Esophagus muscularis mucosa (tissue), 4 donors: ENCODE results near the gene MTM1. TPM values are rescaled to one million over a fixed set of nuclear protein-coding genes. Genes with fewer than 3 reads are reported as not detected.

ENCODE experiments used
- DNase-seq: peaks from one replicate; pipeline ENCODE4 v3.0.0-alpha.2; 2017; ENCODE audit errors: extremely low spot score
- H3K27ac ChIP-seq, 4 donors: fragments of 200-600 bp; sonication (generic); replicated peaks in 1 of 4; 1 replicate in 3 of 4; 2 replicates in 1 of 4; pipeline ENCODE4 v1.5.1; 2016 to 2019; ENCODE audit warnings: mild to moderate bottlenecking in 1 of 4
- H3K27me3 ChIP-seq, 4 donors: fragments of 200-600 bp; sonication (generic); one replicate each; pipeline versions ENCODE4 v1.5.1 to v1.6.0; 2016 to 2019
- H3K36me3 ChIP-seq, 4 donors: fragments of 200-600 bp; sonication (generic); one replicate each; pipeline ENCODE4 v1.5.1; 2016 to 2019
- H3K4me1 ChIP-seq, 4 donors: fragments of 200-600 bp; sonication (generic); one replicate each; pipeline ENCODE4 v1.5.1; 2016 to 2019
- H3K4me3 ChIP-seq, 4 donors: fragments of 200-600 bp; sonication (generic); 1 replicate in 2 of 4; 2 replicates in 2 of 4; pipeline ENCODE4 v1.5.1; 2016 to 2019; ENCODE audit warnings: mild to moderate bottlenecking in 4 of 4, moderate library complexity in 1 of 4
- H3K9me3 ChIP-seq, 4 donors: fragments of 200-600 bp; sonication (generic); 1 replicate in 3 of 4; 2 replicates in 1 of 4; pipeline ENCODE4 v1.5.1; 2016 to 2019
- EP300 ChIP-seq: sonication (generic); formaldehyde crosslinking; IDR thresholded peaks from one replicate; pipeline ENCODE4 v1.6.1; 2017; ENCODE audit warnings: antibody characterized with exemption
- POLR2A ChIP-seq: fragments of 450-650 bp; IDR thresholded peaks from one replicate; pipeline ENCODE4 v1.6.1; 2017; ENCODE audit warnings: antibody characterized with exemption, moderate library complexity, mild to moderate bottlenecking, low read depth
- POLR2AphosphoS5 ChIP-seq, 2 donors: sonication (generic); formaldehyde crosslinking; IDR thresholded peaks; one replicate each; pipeline ENCODE4 v1.6.1; 2017; ENCODE audit warnings: antibody characterized with exemption in 2 of 2
- WGBS: methylation state at CpG from one replicate; pipeline ENCODE4 v1.1.5; 2018; 5-methylcytosine and 5-hydroxymethylcytosine counted together
- intact Hi-C: fragments of 100-400 bp; cut with DNase I; formaldehyde crosslinking; loops from one replicate; pipeline ENCODE4 v1.15.1; 2023
- total RNA-seq, 4 donors: library from RNA; depleted of rRNA; stranded (reverse); fragments of >200 nt; gene quantifications; one replicate each; pipeline versions ENCODE4 v1.1.0 to v1.2.1, GENCODE V29; 2016
- TF ChIP-seq, protein P1 (sequence below), 3 experiments: fragments of 200-600 bp in 2 of 3; fragments of 450-650 bp in 1 of 3; sonication (generic) in 2 of 3; IDR thresholded peaks; one replicate each; pipeline ENCODE4 v1.5.1; 2017 to 2019; ENCODE audit warnings: antibody characterized with exemption in 3 of 3, mild to moderate bottlenecking in 2 of 3, moderate library complexity in 1 of 3

The MTM1 gene
- total RNA-seq, 4 donors from 2014 or later = 7.9 to 15.5 (median 11.4) TPM

DNA sequence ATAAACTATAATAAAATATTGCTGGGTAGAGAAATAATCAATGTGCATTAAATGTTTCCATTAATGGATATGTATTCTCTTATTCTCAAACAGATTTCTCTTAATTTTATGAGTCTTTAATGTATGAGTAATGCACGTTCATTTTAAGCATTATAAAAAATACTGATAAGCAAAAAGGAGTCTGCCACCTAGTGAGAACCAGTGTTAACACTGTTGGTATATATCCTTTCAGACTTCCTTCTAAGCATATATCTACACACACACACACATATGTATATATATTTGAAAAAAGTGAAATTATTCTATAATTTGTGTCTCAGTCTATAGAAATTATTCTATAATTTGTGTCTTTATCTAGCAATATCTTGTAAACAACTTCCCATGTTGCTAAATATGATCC is 74.8 kb downstream of the MTM1 start:
- H3K4me1 ChIP-seq = peaks cover 0 to under 1% (median 0%) of the 10 kb centered on the region in 4 donors
- H3K27ac ChIP-seq = no peak overlapping the region
- intact Hi-C loops = no loop called here
- no peak overlapping the region for H3K4me3 ChIP-seq
- 24% methylated on average over 1 of the region's 1 CpG for WGBS
- peaks cover 7 to 30% (median 15%) of the 10 kb centered on the region in 4 donors for H3K36me3 ChIP-seq
- TF ChIP-seq POLR2AphosphoS5 (IDR thresholded peaks at IDR 0.05) (no peak), EP300 (no peak), POLR2A (no peak)
- TF ChIP-seq, protein P1, sequence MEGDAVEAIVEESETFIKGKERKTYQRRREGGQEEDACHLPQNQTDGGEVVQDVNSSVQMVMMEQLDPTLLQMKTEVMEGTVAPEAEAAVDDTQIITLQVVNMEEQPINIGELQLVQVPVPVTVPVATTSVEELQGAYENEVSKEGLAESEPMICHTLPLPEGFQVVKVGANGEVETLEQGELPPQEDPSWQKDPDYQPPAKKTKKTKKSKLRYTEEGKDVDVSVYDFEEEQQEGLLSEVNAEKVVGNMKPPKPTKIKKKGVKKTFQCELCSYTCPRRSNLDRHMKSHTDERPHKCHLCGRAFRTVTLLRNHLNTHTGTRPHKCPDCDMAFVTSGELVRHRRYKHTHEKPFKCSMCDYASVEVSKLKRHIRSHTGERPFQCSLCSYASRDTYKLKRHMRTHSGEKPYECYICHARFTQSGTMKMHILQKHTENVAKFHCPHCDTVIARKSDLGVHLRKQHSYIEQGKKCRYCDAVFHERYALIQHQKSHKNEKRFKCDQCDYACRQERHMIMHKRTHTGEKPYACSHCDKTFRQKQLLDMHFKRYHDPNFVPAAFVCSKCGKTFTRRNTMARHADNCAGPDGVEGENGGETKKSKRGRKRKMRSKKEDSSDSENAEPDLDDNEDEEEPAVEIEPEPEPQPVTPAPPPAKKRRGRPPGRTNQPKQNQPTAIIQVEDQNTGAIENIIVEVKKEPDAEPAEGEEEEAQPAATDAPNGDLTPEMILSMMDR (IDR thresholded peaks at IDR 0.05) = no peak
- no peaks in the 10 kb centered on the region for H3K27me3 ChIP-seq
- no peaks in the 10 kb centered on the region for H3K9me3 ChIP-seq
- DNase-seq = no peak

DNA sequence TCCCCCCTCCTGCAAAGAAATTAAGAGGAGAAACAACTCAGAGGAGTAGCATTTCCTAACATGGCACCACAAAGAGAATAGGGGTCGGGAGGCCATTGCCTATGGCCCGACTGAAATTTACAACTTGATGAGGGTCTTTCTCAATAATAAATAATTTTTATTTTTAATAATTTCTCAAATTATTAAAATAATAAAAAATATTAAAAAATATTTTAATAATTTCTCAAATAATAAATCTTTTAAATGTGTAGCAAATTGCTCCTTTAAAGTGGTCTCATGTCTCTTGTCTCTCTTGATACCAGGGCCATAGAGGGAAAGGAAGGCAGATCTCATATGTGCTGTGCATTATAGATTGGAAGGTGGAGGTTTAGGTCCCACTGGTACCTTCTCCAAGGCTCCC is 75.5 kb downstream of the MTM1 start:
- Histone ChIP-seq H3K27me3 (no peaks in the 10 kb centered on the region), H3K4me1 (peaks cover 0 to 7% (median under 1%) of the 10 kb centered on the region in 4 donors), H3K4me3 (no peak overlapping the region), H3K27ac (no peak overlapping the region), H3K36me3 (peaks cover 7 to 30% (median 15%) of the 10 kb centered on the region in 4 donors), H3K9me3 (no peaks in the 10 kb centered on the region)
- TF ChIP-seq POLR2A = no peak
- TF ChIP-seq POLR2AphosphoS5 (IDR thresholded peaks at IDR 0.05) = no peak
- no peak for TF ChIP-seq EP300
- TF ChIP-seq, protein P1 (IDR thresholded peaks at IDR 0.05) = no peak
- 87% methylated on average over 2 of the region's 2 CpGs for WGBS
- DNase-seq = no peak
- intact Hi-C loops = no loop called here

DNA sequence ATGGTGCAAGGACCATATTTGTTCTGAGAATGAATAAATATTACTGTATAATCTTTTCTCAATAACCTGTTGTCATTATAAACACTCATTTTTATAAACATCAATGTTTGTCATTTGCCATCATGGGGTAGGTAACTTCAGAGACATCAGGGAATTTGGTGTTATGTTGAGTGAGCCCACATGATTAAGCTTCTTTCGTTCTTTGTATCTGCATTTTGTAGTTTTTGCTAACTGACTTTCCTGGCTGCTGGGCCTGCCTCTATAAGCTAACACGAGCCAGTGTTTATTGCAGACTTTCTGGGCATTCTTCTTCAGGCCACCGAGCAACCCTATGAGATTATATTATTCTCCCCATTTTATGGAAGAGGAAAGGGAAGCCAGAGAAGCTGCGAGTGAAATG is 76.0 kb downstream of the MTM1 start:
- DNase-seq = no peak
- H3K9me3 ChIP-seq = no peaks in the 10 kb centered on the region
- peaks cover 0 to 9% (median 3%) of the 10 kb centered on the region in 4 donors for H3K4me1 ChIP-seq
- 78% methylated on average over 4 of the region's 4 CpGs for WGBS
- peaks cover 7 to 30% (median 15%) of the 10 kb centered on the region in 4 donors for H3K36me3 ChIP-seq
- no peak overlapping the region for H3K27ac ChIP-seq
- intact Hi-C loops = no loop called here
- no peaks in the 10 kb centered on the region for H3K27me3 ChIP-seq
- TF ChIP-seq EP300 = no peak
- TF ChIP-seq POLR2A = no peak
- TF ChIP-seq, protein P1 (IDR thresholded peaks at IDR 0.05) = no peak
- TF ChIP-seq POLR2AphosphoS5 (IDR thresholded peaks at IDR 0.05) = no peak
- no peak overlapping the region for H3K4me3 ChIP-seq

DNA sequence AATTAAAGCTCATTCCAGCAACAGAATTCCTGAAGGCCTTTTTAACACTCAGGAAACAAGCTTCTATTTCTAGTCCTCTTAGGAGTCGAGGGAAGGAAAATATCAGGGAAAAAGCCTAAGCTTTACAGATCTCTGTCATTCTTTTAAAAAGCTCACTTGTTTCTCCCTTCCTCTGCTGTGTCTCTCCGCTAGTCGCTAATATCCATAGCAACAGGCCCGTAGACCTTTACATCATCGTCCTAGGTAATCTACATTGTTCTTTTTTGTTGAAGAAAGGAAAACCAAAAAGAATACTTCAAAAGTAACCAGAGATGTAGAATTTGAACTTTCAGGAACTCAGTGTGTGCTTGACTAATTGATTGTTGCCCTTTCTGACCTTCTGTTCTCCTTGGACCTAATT is 78.9 kb downstream of the MTM1 start:
- no peak for DNase-seq
- Histone ChIP-seq H3K9me3 (no peaks in the 10 kb centered on the region), H3K4me1 (peaks cover 0 to 9% (median 4%) of the 10 kb centered on the region in 4 donors), H3K4me3 (no peak overlapping the region), H3K36me3 (peaks cover 0 to 24% (median 10%) of the 10 kb centered on the region in 4 donors), H3K27me3 (no peaks in the 10 kb centered on the region), H3K27ac (no peak overlapping the region)
- intact Hi-C loops = no loop called here
- WGBS = 77% methylated on average over 5 of the region's 5 CpGs
- no peak for TF ChIP-seq POLR2A
- TF ChIP-seq EP300 = no peak
- no peak for TF ChIP-seq POLR2AphosphoS5 (IDR thresholded peaks at IDR 0.05)
- TF ChIP-seq, protein P1 (IDR thresholded peaks at IDR 0.05) = no peak

DNA sequence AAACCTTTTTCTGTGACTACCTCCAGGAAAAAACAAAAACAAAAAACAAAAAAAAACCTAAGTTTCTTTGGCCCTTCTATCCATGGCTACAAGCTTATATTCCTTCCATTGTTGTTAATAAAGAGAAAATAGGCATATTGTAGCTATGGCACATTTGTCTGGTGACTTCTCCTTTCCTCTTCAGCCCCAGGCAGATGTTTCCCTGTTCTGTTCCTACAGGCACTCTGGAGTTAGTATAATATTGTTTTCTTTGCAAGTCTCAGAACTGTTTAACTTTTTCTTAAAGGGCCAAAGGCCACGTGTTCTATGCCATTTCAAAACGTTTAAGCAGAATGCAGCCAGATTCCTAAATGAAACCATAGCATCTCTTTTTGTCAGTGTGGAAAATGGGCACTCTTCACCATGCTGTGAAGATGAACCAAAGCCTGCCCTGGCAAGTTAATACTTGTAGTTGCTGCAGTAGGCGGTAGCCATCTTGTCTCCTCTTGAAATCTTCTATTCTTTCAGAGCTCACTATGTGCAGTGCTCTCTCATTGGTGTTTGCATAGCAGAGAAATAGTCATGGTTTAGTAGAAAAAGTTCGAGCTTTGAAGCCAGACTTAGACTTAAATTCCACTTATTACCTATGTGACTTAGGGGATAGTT is 80.0 kb downstream of the MTM1 start:
- Histone ChIP-seq H3K36me3 (peaks cover 0 to 19% (median 7%) of the 10 kb centered on the region in 4 donors), H3K9me3 (no peaks in the 10 kb centered on the region), H3K4me3 (no peak overlapping the region), H3K27me3 (no peaks in the 10 kb centered on the region), H3K4me1 (peaks cover 0 to 9% (median 4%) of the 10 kb centered on the region in 4 donors), H3K27ac (peak overlapping the region in 2 of 4 donors; percentile 18 to 31)
- TF ChIP-seq POLR2AphosphoS5 (IDR thresholded peaks at IDR 0.05) (no peak), EP300 (no peak), POLR2A (no peak)
- TF ChIP-seq, protein P1 (IDR thresholded peaks at IDR 0.05) = no peak
- 57% methylated on average over 4 of the region's 4 CpGs for WGBS
- no peak for DNase-seq
- intact Hi-C loops = no loop called here
